ENCODE data around the gene TAF11L14.

The TAF11L14 gene

DNA sequence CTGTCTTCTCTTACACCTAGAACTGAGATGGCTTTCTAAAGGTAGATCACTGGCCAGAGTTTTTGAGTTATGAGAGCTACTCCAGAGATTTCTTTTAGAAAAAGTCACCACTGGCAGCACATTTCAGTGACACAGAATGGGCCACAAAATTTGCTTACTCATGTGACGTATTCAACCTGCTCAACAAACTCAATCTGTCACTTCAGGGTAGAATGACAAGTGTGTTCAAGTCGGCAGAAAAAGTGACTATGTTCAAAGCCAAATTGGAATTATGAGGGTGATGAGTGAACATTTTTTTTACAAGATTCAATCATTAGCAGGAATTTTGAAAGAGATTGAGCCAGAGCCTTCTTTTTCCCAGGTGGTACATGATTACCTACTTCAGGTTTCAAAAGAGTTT lies 46.5 kb downstream of the TAF11L14 start:
- DNase-seq: no peak

Measured in T-helper 1 cell (primary cell).